ENCODE measurements around the gene POMT2.

DNA sequence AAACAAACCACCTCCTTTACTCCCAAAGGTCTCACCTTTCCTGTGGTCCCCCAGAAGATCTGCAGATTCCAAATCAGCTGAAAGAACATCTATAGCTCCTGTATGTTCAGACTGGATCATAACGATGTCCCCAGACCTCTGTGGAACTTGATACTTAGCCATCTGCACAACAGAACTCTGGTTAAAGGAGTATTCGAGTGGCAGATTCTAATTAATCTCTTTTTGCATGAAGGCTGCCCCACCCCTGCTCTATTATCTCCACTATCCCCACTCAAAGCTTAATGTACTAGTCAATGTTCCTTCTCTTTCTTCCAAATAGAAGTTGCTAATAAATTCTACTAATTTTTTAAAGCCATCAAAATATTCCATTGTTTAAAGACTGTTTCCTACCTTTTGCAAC lies 23.0 kb upstream of the POMT2 start:
- TF ChIP-seq, protein P1, sequence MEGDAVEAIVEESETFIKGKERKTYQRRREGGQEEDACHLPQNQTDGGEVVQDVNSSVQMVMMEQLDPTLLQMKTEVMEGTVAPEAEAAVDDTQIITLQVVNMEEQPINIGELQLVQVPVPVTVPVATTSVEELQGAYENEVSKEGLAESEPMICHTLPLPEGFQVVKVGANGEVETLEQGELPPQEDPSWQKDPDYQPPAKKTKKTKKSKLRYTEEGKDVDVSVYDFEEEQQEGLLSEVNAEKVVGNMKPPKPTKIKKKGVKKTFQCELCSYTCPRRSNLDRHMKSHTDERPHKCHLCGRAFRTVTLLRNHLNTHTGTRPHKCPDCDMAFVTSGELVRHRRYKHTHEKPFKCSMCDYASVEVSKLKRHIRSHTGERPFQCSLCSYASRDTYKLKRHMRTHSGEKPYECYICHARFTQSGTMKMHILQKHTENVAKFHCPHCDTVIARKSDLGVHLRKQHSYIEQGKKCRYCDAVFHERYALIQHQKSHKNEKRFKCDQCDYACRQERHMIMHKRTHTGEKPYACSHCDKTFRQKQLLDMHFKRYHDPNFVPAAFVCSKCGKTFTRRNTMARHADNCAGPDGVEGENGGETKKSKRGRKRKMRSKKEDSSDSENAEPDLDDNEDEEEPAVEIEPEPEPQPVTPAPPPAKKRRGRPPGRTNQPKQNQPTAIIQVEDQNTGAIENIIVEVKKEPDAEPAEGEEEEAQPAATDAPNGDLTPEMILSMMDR (IDR thresholded peaks at IDR 0.05): no peak
- no peak for TF ChIP-seq POLR2A (IDR thresholded peaks at IDR 0.05)

Data from heart left ventricle (tissue), 13 donors.